ENCODE results near the gene TRRAP.

The TRRAP gene

GRCh38 chr7:98834949-98835348 lies 43.4 kb upstream of the TRRAP start:
- Histone ChIP-seq H2BK120ac (ENCODE audit: low read depth, low read length) (no peak overlapping the region), H3K4me2 (ENCODE audit: low read length, poor library complexity, severe bottlenecking) (no peak overlapping the region), H4K8ac (ENCODE audit: low read length) (no peak overlapping the region), H3K9ac (ENCODE audit: low read length) (no peak overlapping the region), H3K4me3 (ENCODE audit: insufficient read depth in 1 of 2, low read depth in 1 of 2, low read length in 2 of 2) (no peak overlapping the region), H3K9me3 (ENCODE audit: control insufficient read depth, low read length) (no peaks in the 10 kb centered on the region), H3K79me1 (replicated peaks; ENCODE audit: low read length, poor library complexity, severe bottlenecking) (no peaks in the 10 kb centered on the region), H4K91ac (ENCODE audit: low read length) (no peak overlapping the region), H2BK5ac (ENCODE audit: low read depth, low read length, poor library complexity, severe bottlenecking) (no peak overlapping the region), H3K14ac (ENCODE audit: low read length in 2 of 2) (no peak overlapping the region), H3K18ac (ENCODE audit: low read depth in 1 of 2, low read length in 2 of 2) (no peak overlapping the region), H2BK12ac (ENCODE audit: low read length in 2 of 2) (no peak overlapping the region), H2AFZ (ENCODE audit: low read depth, low read length) (no peak overlapping the region), H3K4me1 (ENCODE audit: control insufficient read depth, insufficient read depth, low read depth, low read length) (peaks cover 6% of the 10 kb centered on the region), H2BK15ac (ENCODE audit: low read depth, poor library complexity, severe bottlenecking) (no peak overlapping the region), H3K36me3 (ENCODE audit: control insufficient read depth in 1 of 2, insufficient read depth in 2 of 2, low read depth in 1 of 2, low read length in 2 of 2) (no peaks in the 10 kb centered on the region), H3K27ac (ENCODE audit: low read length, poor library complexity, severe bottlenecking) (no peak overlapping the region), H3K4ac (ENCODE audit: low read depth in 1 of 2, low read length in 2 of 2) (no peak overlapping the region), H2AK5ac (ENCODE audit: low read length, severe bottlenecking) (no peak overlapping the region), H3K27me3 (ENCODE audit: control insufficient read depth in 1 of 2, insufficient read depth in 1 of 2, low read length in 2 of 2) (peaks cover 7 to 42% of the 10 kb centered on the region in 2 experiments), H3K23ac (ENCODE audit: low read length in 2 of 2) (no peak overlapping the region)
- WGBS: 82% methylated on average over 6 of the region's 8 CpGs
- DNase-seq: no peak

GRCh38 chr7:98836811-98837629 lies 41.3 kb upstream of the TRRAP start:
- DNase-seq: no peak
- WGBS: 16% methylated on average over 7 of the region's 10 CpGs

GRCh38 chr7:98837630-98837972 lies 40.7 kb upstream of the TRRAP start:
- Histone ChIP-seq H2BK5ac (ENCODE audit: low read depth, low read length, poor library complexity, severe bottlenecking) (no peak overlapping the region), H3K4me1 (ENCODE audit: control insufficient read depth, insufficient read depth, low read depth, low read length) (peaks cover 8% of the 10 kb centered on the region), H3K9me3 (ENCODE audit: control insufficient read depth, low read length) (no peaks in the 10 kb centered on the region), H4K91ac (ENCODE audit: low read length) (no peak overlapping the region), H3K9ac (ENCODE audit: low read length) (no peak overlapping the region), H3K14ac (ENCODE audit: low read length in 2 of 2) (no peak overlapping the region), H2AK5ac (ENCODE audit: low read length, severe bottlenecking) (no peak overlapping the region), H4K8ac (ENCODE audit: low read length) (no peak overlapping the region), H3K36me3 (ENCODE audit: control insufficient read depth in 1 of 2, insufficient read depth in 2 of 2, low read depth in 1 of 2, low read length in 2 of 2) (no peaks in the 10 kb centered on the region), H2BK120ac (ENCODE audit: low read depth, low read length) (no peak overlapping the region), H3K18ac (ENCODE audit: low read depth in 1 of 2, low read length in 2 of 2) (no peak overlapping the region), H3K4ac (ENCODE audit: low read depth in 1 of 2, low read length in 2 of 2) (no peak overlapping the region), H3K79me1 (replicated peaks; ENCODE audit: low read length, poor library complexity, severe bottlenecking) (no peaks in the 10 kb centered on the region), H3K4me3 (ENCODE audit: insufficient read depth in 1 of 2, low read depth in 1 of 2, low read length in 2 of 2) (no peak overlapping the region), H3K23ac (ENCODE audit: low read length in 2 of 2) (no peak overlapping the region), H3K27me3 (ENCODE audit: control insufficient read depth in 1 of 2, insufficient read depth in 1 of 2, low read length in 2 of 2) (peaks cover 12 to 35% of the 10 kb centered on the region in 2 experiments), H2AFZ (ENCODE audit: low read depth, low read length) (no peak overlapping the region), H2BK12ac (ENCODE audit: low read length in 2 of 2) (no peak overlapping the region), H2BK15ac (ENCODE audit: low read depth, poor library complexity, severe bottlenecking) (no peak overlapping the region), H3K27ac (ENCODE audit: low read length, poor library complexity, severe bottlenecking) (no peak overlapping the region), H3K4me2 (ENCODE audit: low read length, poor library complexity, severe bottlenecking) (no peak overlapping the region)
- no peak for DNase-seq
- WGBS: 80% methylated on average over 5 of the region's 5 CpGs

More at GRCh38 chr7:98836811-98837629, 41.3 kb upstream of the TRRAP start:
- Histone ChIP-seq H2BK5ac (ENCODE audit: low read depth, low read length, poor library complexity, severe bottlenecking) (no peak overlapping the region), H3K36me3 (ENCODE audit: control insufficient read depth in 1 of 2, insufficient read depth in 2 of 2, low read depth in 1 of 2, low read length in 2 of 2) (no peaks in the 10 kb centered on the region), H3K23ac (ENCODE audit: low read length in 2 of 2) (no peak overlapping the region), H3K4me1 (ENCODE audit: control insufficient read depth, insufficient read depth, low read depth, low read length) (peaks cover 8% of the 10 kb centered on the region), H3K9ac (ENCODE audit: low read length) (no peak overlapping the region), H4K8ac (ENCODE audit: low read length) (no peak overlapping the region), H2AK5ac (ENCODE audit: low read length, severe bottlenecking) (no peak overlapping the region), H2AFZ (ENCODE audit: low read depth, low read length) (no peak overlapping the region), H3K27ac (ENCODE audit: low read length, poor library complexity, severe bottlenecking) (no peak overlapping the region), H2BK120ac (ENCODE audit: low read depth, low read length) (no peak overlapping the region), H3K79me1 (replicated peaks; ENCODE audit: low read length, poor library complexity, severe bottlenecking) (no peaks in the 10 kb centered on the region), H3K4me3 (ENCODE audit: insufficient read depth in 1 of 2, low read depth in 1 of 2, low read length in 2 of 2) (no peak overlapping the region), H3K9me3 (ENCODE audit: control insufficient read depth, low read length) (no peaks in the 10 kb centered on the region), H3K14ac (ENCODE audit: low read length in 2 of 2) (no peak overlapping the region), H3K18ac (ENCODE audit: low read depth in 1 of 2, low read length in 2 of 2) (no peak overlapping the region), H2BK15ac (ENCODE audit: low read depth, poor library complexity, severe bottlenecking) (no peak overlapping the region), H4K91ac (ENCODE audit: low read length) (no peak overlapping the region), H2BK12ac (ENCODE audit: low read length in 2 of 2) (no peak overlapping the region), H3K4ac (ENCODE audit: low read depth in 1 of 2, low read length in 2 of 2) (no peak overlapping the region), H3K27me3 (ENCODE audit: control insufficient read depth in 1 of 2, insufficient read depth in 1 of 2, low read length in 2 of 2) (peaks cover 12 to 35% of the 10 kb centered on the region in 2 experiments), H3K4me2 (ENCODE audit: low read length, poor library complexity, severe bottlenecking) (no peak overlapping the region)

- no peak overlapping the region for H3K14ac ChIP-seq (ENCODE audit: low read length in 2 of 2)
- H3K4me2 ChIP-seq (ENCODE audit: low read length, poor library complexity, severe bottlenecking): no peak overlapping the region
- no peak overlapping the region for H2BK15ac ChIP-seq (ENCODE audit: low read depth, poor library complexity, severe bottlenecking)
- no peaks in the 10 kb centered on the region for H3K36me3 ChIP-seq (ENCODE audit: control insufficient read depth in 1 of 2, insufficient read depth in 2 of 2, low read depth in 1 of 2, low read length in 2 of 2)
- peaks cover 9 to 22% of the 10 kb centered on the region in 2 experiments for H3K27me3 ChIP-seq (ENCODE audit: control insufficient read depth in 1 of 2, insufficient read depth in 1 of 2, low read length in 2 of 2)
- no peak overlapping the region for H4K91ac ChIP-seq (ENCODE audit: low read length)
- no peaks in the 10 kb centered on the region for H3K79me1 ChIP-seq (replicated peaks; ENCODE audit: low read length, poor library complexity, severe bottlenecking)
- H2BK5ac ChIP-seq (ENCODE audit: low read depth, low read length, poor library complexity, severe bottlenecking): no peak overlapping the region
- no peak overlapping the region for H2AK5ac ChIP-seq (ENCODE audit: low read length, severe bottlenecking)
- H2AFZ ChIP-seq (ENCODE audit: low read depth, low read length): no peak overlapping the region
- H3K27ac ChIP-seq (ENCODE audit: low read length, poor library complexity, severe bottlenecking): no peak overlapping the region
- no peak overlapping the region for H3K4me3 ChIP-seq (ENCODE audit: insufficient read depth in 1 of 2, low read depth in 1 of 2, low read length in 2 of 2)
- H3K23ac ChIP-seq (ENCODE audit: low read length in 2 of 2): no peak overlapping the region
- H3K4ac ChIP-seq (ENCODE audit: low read depth in 1 of 2, low read length in 2 of 2): no peak overlapping the region
- H4K8ac ChIP-seq (ENCODE audit: low read length): no peak overlapping the region
- H3K9ac ChIP-seq (ENCODE audit: low read length): no peak overlapping the region
- H3K9me3 ChIP-seq (ENCODE audit: control insufficient read depth, low read length): no peaks in the 10 kb centered on the region
- H2BK120ac ChIP-seq (ENCODE audit: low read depth, low read length): no peak overlapping the region
- peaks cover 8% of the 10 kb centered on the region for H3K4me1 ChIP-seq (ENCODE audit: control insufficient read depth, insufficient read depth, low read depth, low read length)
- H3K18ac ChIP-seq (ENCODE audit: low read depth in 1 of 2, low read length in 2 of 2): no peak overlapping the region
- no peak for DNase-seq
- no peak overlapping the region for H2BK12ac ChIP-seq (ENCODE audit: low read length in 2 of 2)
- 81% methylated on average over 11 of the region's 11 CpGs for WGBS
These were observed 38.2 kb upstream of the TRRAP start for GRCh38 chr7:98840096-98840495.
